GM12891 (cell line): ENCODE measurements around the gene ME1.

Experiments used
- POLR2A ChIP-seq: IDR thresholded peaks from 2 replicates; pipeline ENCODE4 v1.6.1; 2011; ENCODE audit warnings: low read depth, low read length, control low read depth
- POLR2AphosphoS5 ChIP-seq: IDR thresholded peaks from 2 replicates; pipeline ENCODE4 v1.6.1; 2011; ENCODE audit warnings: low read depth, low read length, control low read depth
- SPI1 ChIP-seq: IDR thresholded peaks from 2 replicates; pipeline ENCODE4 v1.6.1; 2011; ENCODE audit warnings: low read depth, low read length, control low read depth

DNA sequence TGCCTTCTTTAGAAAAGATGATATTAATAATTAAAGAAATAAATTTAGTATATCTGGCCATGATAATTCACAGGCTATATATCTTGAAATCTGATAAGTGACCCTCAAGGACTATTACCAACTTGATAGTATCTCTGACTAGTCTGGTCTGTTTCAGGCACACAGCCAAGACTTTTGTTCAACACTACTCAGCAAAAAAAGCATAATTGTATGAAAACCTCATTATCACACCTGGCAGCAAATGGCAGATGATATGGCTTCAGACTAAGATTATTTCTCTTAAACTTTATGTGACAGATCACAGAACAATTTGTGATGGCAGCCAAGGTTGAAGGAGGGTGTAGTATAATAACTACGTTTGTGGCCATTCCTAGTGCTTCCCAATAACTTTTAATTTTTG is 123.0 kb downstream of the ME1 start:
- no peak for TF ChIP-seq POLR2A
- TF ChIP-seq POLR2AphosphoS5 = no peak
- no peak for TF ChIP-seq SPI1
